Activated naive CD8-positive, alpha-beta T cell treated with anti-CD3 and anti-CD28 coated beads, Interleukin-2, amount 10 ng/mL, durations not matched to agents 7 days and 5 days (primary cell): ENCODE measurements around the gene KIRREL3. TPM values are rescaled to one million over a fixed set of nuclear protein-coding genes. Genes with fewer than 3 reads are reported as not detected.

Source experiments
- ATAC-seq: fragments of 150-1000 bp; cut with Tn5 transposase; one replicate; pipeline ENCODE4 v1.10.0; 2021; ENCODE audit warnings: low read depth, moderate library complexity
- POLR2A ChIA-PET: fragments of 350-600 bp; sonication (Branson Sonifier 250); formaldehyde crosslinking; loops from one replicate; lab custom pipeline; 2021; ENCODE audit warnings: antibody characterized with exemption; lab: Charles Lee
- DNase-seq: peaks from one replicate; pipeline ENCODE4 v3.0.0; 2021
- H3K27ac Mint-ChIP-seq: one replicate; pipeline ENCODE4 v1.8.0; 2022; ENCODE audit warnings: mild to moderate bottlenecking, mixed read lengths
- H3K27me3 Mint-ChIP-seq: one replicate; pipeline ENCODE4 v1.8.0; 2022; ENCODE audit warnings: mild to moderate bottlenecking, moderate library complexity, mixed read lengths
- H3K36me3 Mint-ChIP-seq: one replicate; pipeline ENCODE4 v1.8.0; 2021; ENCODE audit warnings: mild to moderate bottlenecking, mixed read lengths
- H3K4me1 Mint-ChIP-seq: one replicate; pipeline ENCODE4 v1.8.0; 2021; ENCODE audit warnings: mixed read lengths
- H3K4me3 Mint-ChIP-seq: one replicate; pipeline ENCODE4 v1.8.0; 2022; ENCODE audit warnings: mild to moderate bottlenecking, moderate library complexity, mixed read lengths
- H3K9me3 Mint-ChIP-seq: one replicate; pipeline ENCODE4 v1.8.0; 2021; ENCODE audit warnings: mixed read lengths
- total RNA-seq, 2 experiments: library from RNA; stranded (reverse); gene quantifications; one replicate each; pipeline ENCODE4 v1.2.3, GENCODE V29; 2021

Gene KIRREL3
- total RNA-seq, 2 experiments from 2014 or later: not detected

DNA sequence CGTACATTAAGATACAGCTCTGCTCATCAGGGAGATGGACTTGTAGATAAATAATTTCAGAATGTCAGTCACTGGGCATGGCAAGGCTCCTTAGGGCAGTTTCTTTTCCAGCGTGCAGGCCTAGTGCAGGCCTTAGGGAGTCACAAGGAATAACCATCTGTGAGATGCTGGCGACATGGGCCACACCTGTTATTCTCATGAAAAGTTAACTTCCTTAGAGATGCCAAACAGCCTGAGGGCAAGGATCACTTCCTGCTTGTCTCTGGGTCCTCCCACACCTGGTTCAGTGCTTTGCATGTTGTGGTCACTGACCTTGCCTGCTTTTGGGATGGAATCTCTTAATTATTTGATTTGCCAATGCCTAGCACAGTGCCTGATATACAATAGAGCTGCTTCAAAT is 574.5 kb downstream of the KIRREL3 start:
- POLR2A ChIA-PET: no interaction called here
- Mint-ChIP-seq H3K27me3 (no peaks in the 10 kb centered on the region), H3K9me3 (no peaks in the 10 kb centered on the region), H3K4me1 (peaks cover 4% of the 10 kb centered on the region), H3K4me3 (no peak overlapping the region), H3K36me3 (no peaks in the 10 kb centered on the region), H3K27ac (no peak overlapping the region)
- DNase-seq (no peak), ATAC-seq (no peak)

DNA sequence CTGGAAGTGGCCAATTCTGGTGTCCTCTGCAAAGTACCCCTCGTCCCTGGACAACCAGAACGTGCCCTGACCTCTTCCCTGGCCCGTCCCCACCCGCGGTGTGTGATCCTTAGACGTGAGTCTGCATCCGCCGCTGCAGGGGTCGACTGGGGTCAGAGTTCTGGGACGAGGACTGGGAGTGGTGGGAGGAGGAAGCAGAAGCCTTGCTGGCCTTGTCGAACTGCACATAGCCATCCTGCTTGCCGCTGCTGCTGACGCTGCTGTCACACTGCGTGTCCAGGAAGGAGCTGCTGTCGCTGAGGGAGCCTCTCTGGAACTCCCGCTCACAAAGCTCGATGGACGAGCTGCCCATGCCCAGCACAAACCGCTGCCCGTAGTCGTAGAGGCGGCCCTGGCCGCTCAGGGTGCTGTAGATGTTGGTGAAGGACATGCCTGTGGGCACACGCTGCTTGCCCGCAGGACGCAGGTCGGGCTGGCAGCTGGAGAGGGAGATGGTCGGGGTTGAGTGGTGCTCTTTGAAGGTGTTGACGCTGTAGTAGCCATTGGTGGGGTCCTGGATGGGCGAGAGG is 576.0 kb downstream of the KIRREL3 start:
- H3K27me3 Mint-ChIP-seq: peaks cover 8% of the 10 kb centered on the region
- H3K36me3 Mint-ChIP-seq: no peaks in the 10 kb centered on the region
- ATAC-seq: no peak
- H3K9me3 Mint-ChIP-seq: no peaks in the 10 kb centered on the region
- H3K4me1 Mint-ChIP-seq: peaks cover 14% of the 10 kb centered on the region
- POLR2A ChIA-PET: no interaction called here
- H3K4me3 Mint-ChIP-seq: no peak overlapping the region
- no peak for DNase-seq
- H3K27ac Mint-ChIP-seq: no peak overlapping the region

DNA sequence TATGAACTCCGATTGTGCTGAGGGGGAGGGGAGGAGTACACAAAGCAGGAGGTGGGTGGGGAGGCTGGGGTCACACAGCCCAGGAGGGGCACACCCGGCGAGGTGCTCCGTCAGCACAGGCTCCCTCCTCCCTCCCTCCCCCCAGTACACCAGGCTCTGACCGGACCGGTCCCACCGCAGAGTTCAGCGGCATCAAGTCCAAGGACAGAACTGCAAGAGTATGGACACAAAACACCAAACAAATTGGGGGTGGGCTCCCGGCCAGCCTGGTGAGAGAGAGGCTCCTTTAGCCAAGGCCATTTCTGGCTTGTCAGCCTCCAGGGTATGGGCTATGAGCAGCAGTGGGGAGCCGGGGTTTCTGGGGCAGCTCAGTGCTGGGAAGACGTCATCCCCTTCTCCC is 576.8 kb downstream of the KIRREL3 start:
- H3K36me3 Mint-ChIP-seq: no peaks in the 10 kb centered on the region
- POLR2A ChIA-PET: no interaction called here
- DNase-seq: no peak
- H3K4me1 Mint-ChIP-seq: peaks cover 14% of the 10 kb centered on the region
- no peaks in the 10 kb centered on the region for H3K9me3 Mint-ChIP-seq
- no peak overlapping the region for H3K4me3 Mint-ChIP-seq
- H3K27ac Mint-ChIP-seq: no peak overlapping the region
- no peak for ATAC-seq
- H3K27me3 Mint-ChIP-seq: peaks cover 8% of the 10 kb centered on the region

DNA sequence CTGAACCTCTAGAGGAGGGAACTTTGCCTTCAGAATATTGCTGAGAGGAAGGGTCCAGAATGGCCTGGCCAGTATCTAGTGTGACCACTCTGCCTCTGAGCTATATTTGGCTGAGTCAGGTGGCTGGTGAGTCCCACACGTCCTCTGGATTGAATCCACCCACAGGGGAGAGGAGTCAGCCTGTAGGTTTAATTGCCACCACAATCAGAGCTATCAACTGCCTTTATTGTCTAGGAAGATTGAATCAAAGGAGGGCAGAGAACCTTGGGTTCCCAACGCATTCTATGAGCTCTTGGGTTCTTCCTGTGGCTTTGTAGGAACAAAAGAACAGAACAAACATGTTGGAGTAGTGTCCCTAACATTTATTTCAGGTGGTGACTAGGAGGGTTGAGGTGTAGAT is 577.4 kb downstream of the KIRREL3 start:
- Mint-ChIP-seq H3K4me3 (no peak overlapping the region), H3K36me3 (no peaks in the 10 kb centered on the region), H3K9me3 (no peaks in the 10 kb centered on the region), H3K27me3 (peaks cover 13% of the 10 kb centered on the region), H3K27ac (no peak overlapping the region), H3K4me1 (peaks cover 14% of the 10 kb centered on the region)
- POLR2A ChIA-PET: no interaction called here
- DNase-seq (no peak), ATAC-seq (no peak)

DNA sequence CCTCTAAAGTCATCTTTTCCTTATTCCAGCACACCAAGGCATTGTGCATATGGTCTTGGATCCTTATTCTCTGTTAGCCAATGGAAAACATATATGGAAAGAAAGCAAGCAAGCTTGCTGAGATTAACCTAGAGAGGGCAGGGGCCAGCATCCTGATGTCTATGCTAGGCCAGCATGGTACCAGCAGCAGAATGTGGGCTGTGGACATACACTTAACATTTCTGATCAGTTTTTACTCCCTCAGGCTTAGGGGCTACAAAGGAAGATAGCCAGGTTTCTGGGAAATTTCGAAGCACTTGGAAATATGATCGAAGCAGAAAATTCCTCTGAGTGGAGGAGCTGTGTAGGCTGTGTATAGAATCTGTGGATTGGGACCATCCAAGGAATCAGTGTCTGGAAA is 578.1 kb downstream of the KIRREL3 start:
- Mint-ChIP-seq H3K9me3 (no peaks in the 10 kb centered on the region), H3K4me1 (peaks cover 14% of the 10 kb centered on the region), H3K27ac (no peak overlapping the region), H3K4me3 (no peak overlapping the region), H3K36me3 (no peaks in the 10 kb centered on the region), H3K27me3 (peaks cover 17% of the 10 kb centered on the region)
- DNase-seq (no peak), ATAC-seq (no peak)
- POLR2A ChIA-PET: no interaction called here

DNA sequence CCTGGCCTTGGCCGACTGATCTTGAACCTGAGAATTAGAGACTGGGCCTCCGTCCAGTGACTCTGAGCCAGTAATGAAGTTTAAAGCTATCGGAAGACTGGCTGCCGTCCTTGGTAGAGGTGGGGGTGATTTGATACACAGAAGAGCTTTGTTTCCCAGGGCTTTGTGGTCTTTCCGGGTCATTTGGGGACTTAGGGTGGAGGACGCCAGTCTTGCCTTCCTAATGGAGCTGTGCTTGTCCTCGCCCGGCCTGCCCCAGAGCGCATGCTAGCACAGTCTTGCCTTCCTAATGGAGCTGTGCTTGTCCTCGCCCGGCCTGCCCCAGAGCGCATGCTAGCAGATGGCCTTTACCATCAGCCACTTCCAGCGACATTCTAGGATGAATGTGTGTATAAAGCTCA is 579.3 kb downstream of the KIRREL3 start:
- no peak overlapping the region for H3K4me3 Mint-ChIP-seq
- H3K27ac Mint-ChIP-seq: no peak overlapping the region
- H3K27me3 Mint-ChIP-seq: peaks cover 17% of the 10 kb centered on the region
- no peak for ATAC-seq
- no peaks in the 10 kb centered on the region for H3K36me3 Mint-ChIP-seq
- DNase-seq: no peak
- POLR2A ChIA-PET: no interaction called here
- H3K4me1 Mint-ChIP-seq: peaks cover 15% of the 10 kb centered on the region
- no peaks in the 10 kb centered on the region for H3K9me3 Mint-ChIP-seq

DNA sequence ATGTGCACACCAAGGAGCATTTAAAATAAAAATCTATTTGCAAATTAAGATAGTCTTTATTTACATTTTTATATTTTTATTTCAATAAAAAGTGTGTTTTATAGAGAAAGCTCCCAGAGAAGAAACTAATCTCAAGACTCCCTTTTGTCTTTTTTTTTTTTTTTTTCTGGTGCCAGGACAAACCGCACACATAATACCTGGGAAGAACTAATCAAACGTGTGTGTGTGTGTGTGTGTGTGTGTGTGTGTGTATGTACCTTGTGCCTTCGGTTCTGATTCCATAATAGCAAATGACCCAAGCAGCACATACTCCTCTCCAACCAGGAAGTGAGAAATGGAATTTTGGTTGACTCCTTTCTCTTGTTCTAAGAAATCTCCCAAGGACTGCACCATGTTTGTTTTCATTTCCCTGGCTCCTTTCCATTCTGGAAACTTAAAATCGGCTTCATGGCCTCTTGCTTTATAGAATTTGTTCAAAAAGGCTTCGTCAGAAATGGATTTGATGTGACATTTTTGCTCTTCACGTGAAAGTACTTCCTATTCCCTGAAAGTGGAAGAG is 579.8 kb downstream of the KIRREL3 start:
- Mint-ChIP-seq H3K27ac (no peak overlapping the region), H3K4me3 (no peak overlapping the region), H3K36me3 (no peaks in the 10 kb centered on the region), H3K27me3 (peaks cover 17% of the 10 kb centered on the region), H3K9me3 (no peaks in the 10 kb centered on the region), H3K4me1 (peaks cover 19% of the 10 kb centered on the region)
- no peak for ATAC-seq
- DNase-seq: no peak
- POLR2A ChIA-PET: interaction anchor here (0.6 kb wide), 1 partner anchor 124 kb away, joined by 3 read pairs; no protein-coding TSS in a partner anchor

DNA sequence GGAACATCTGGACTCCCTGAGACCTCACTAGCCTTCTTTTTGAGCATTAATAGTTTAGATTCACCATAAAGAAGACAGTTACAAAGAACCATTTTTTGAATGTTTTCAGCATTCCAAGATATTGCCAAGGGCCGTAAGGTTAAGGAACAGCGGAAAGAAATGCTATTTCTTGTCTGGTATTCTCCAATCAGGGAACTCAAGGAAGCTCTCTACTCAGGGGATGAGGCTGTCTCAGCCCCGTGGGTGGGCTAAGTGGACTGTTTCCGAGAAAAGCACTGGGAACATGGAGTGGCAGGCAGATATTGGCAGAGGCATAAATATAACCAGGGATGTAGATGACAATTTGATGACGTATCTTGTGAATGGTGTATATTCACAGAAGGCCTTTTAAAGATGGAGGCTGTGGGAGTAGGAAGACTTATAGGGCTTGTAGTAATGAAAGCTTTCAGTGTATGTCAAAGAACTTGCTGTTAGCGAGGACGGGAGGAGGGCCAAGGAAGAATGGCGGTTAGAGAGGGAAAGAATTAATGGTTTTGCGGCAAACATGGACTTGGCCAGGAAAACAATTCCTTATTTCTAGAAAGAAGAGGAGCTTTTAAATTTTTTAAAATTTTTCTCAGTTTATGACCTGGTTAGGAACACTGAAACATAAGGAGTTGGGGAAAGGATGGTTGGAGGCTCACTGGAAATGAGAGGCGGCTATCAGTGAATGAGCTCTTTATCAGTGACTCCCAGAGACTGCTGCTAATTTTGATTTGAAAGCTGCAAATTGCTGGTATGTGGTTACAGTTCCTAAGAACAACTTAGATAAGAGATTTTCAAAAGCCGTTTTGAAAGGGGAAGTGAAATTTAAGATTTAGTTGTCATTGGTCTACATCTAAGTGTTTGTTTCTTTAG is 580.5 kb downstream of the KIRREL3 start:
- Mint-ChIP-seq H3K9me3 (no peaks in the 10 kb centered on the region), H3K4me3 (no peak overlapping the region), H3K36me3 (no peaks in the 10 kb centered on the region), H3K27me3 (peaks cover 17% of the 10 kb centered on the region), H3K4me1 (peaks cover 19% of the 10 kb centered on the region), H3K27ac (no peak overlapping the region)
- DNase-seq (no peak), ATAC-seq (no peak)
- POLR2A ChIA-PET: interaction anchor here (0.6 kb wide), 1 partner anchor 124 kb away, joined by 3 read pairs; no protein-coding TSS in a partner anchor

DNA sequence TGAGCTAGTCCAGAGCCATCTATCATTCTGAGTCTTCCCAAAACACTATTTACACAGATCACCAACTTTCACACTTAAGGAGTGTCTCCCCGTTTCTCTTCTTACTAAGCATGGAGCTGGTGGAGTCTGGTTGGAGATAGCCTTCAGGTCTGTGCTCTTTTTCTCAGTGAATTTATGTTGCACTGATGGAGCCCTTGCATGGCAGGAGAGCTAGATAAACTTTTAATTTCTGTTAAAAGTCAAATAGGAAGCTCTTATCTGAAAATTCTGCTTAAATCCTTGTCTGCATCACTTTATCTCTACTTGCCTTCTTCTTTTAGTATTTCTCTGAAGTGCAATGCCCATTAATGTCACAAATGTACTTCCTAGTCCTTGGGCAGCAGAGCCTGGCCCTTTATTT is 581.7 kb downstream of the KIRREL3 start:
- H3K36me3 Mint-ChIP-seq: no peaks in the 10 kb centered on the region
- H3K27ac Mint-ChIP-seq: no peak overlapping the region
- peaks cover 19% of the 10 kb centered on the region for H3K4me1 Mint-ChIP-seq
- ATAC-seq (no peak), DNase-seq (no peak)
- POLR2A ChIA-PET: no interaction called here
- no peaks in the 10 kb centered on the region for H3K9me3 Mint-ChIP-seq
- H3K4me3 Mint-ChIP-seq: no peak overlapping the region
- H3K27me3 Mint-ChIP-seq: peaks cover 17% of the 10 kb centered on the region

DNA sequence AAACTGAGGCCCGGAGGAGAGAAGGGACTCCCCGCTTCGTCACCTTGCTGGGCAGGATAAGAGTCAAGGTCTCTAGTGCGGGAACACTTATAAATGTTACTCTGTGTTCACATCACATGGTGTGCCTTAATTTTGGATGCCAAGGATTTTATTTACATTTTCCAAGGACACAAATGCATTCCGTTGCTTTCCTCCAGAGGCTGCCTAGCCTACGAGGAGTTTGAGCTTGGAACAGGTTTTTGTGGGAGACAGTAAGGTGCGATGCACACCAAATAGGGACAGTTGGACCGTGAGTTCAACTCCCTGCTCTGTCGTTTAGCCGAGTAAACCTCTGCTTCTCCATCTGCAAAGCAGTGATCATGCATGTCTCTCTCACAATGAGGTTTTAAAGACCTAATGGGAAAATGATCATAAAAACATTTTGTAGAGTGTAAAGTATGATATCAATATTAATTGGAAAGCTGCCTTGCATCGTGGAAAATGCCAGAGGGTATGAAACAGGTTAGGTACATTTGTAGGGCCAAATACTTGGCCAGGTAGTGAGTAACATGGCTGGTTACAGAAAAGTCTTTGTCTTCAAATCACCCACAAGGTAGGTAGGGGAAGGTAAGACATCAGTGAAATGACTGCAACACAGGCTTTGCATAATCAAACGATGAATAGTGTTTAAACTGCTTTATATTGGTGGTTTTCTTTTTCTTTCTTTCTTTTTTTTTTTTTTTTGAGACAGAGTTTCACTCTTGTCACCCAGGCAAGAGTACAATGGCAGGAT is 583.3 kb downstream of the KIRREL3 start:
- no peaks in the 10 kb centered on the region for H3K9me3 Mint-ChIP-seq
- no peak overlapping the region for H3K27ac Mint-ChIP-seq
- no peaks in the 10 kb centered on the region for H3K36me3 Mint-ChIP-seq
- H3K4me1 Mint-ChIP-seq: peaks cover 15% of the 10 kb centered on the region
- DNase-seq: no peak
- POLR2A ChIA-PET: interaction anchor here (1.3 kb wide), 1 partner anchor 113 kb away, joined by 5 read pairs; the partner anchor contains the start of gene DCPS
- no peak for ATAC-seq
- peaks cover 17% of the 10 kb centered on the region for H3K27me3 Mint-ChIP-seq
- peak overlapping the region; percentile 44 for H3K4me3 Mint-ChIP-seq

DNA sequence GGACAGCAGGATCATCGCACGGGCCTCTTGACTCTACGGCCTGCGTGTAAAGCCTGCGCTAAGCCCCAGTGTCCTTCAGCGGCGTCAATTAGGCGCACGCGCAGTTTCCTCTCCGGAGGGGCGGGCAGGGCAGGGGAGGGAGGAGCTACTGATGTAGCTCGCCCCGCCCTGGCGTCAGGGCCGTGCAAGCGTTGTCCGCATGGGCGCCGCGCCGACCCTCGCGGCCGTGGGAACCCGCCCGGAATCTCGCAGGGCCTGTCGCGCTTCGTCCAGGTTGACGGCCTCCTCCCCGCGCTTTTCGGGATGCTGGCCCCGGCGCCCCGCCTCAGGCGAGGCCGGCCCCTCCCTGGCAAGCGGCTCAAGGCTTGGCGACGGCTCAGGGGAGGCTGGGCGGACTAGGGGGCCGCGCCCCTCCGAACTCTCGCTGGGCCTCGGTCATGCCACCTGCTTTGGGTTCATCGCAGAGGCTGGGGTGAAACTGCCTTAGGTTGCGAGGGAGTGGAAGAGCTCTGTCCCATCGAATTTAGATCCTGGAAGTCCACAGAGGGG is 584.0 kb downstream of the KIRREL3 start:
- H3K27ac Mint-ChIP-seq: peak overlapping the region; percentile 56
- H3K4me3 Mint-ChIP-seq: peak overlapping the region; percentile 73
- H3K36me3 Mint-ChIP-seq: no peaks in the 10 kb centered on the region
- peaks cover 17% of the 10 kb centered on the region for H3K27me3 Mint-ChIP-seq
- POLR2A ChIA-PET: interaction anchor here (0.7 to 1.3 kb wide), 2 partner anchors 113 to 148 kb away, joined by 3 to 5 read pairs; partner anchors contain the start of genes DCPS, FOXRED1 and SRPRA
- H3K9me3 Mint-ChIP-seq: no peaks in the 10 kb centered on the region
- peaks cover 15% of the 10 kb centered on the region for H3K4me1 Mint-ChIP-seq
- DNase-seq: peak; percentile 76
- ATAC-seq: peak; percentile 97

DNA sequence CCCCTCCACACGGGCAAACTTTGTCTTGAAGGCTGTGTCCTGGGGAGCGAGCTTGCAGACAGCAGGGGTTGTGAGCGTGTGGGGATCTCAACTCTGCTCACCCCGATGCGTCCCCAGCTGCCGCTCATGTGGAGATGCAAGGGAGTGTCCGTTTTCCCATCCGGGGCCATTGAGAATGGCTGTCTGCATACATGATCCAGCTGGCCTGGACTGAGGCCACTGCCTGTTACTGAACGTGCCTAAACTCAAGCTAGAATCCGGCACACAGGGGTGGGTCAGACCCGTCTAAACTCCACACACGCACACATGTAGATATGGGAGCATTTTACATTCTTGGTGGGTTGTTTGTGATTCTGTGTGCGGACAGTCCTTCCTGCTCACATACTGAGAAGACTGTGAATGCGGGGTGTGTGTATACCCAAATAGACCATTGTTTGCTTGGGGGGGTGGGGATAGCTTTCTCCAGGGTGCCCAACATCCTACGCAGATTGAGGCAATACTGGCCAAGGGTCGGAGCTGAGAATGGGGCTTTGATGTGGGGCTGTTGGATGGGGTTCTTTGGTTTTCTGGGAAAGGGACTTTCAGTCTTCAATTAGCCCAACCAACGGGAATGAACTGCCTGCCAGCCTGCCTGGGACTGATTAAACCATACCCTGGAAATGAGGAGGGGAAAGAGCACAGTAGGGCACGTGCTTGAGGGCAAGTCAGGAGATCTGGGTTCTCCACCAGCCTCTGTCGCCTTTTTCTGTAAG is 584.7 kb downstream of the KIRREL3 start:
- Mint-ChIP-seq H3K27ac (no peak overlapping the region), H3K27me3 (peaks cover 17% of the 10 kb centered on the region), H3K4me1 (peaks cover 15% of the 10 kb centered on the region), H3K4me3 (peak overlapping the region; percentile 73), H3K9me3 (no peaks in the 10 kb centered on the region), H3K36me3 (no peaks in the 10 kb centered on the region)
- DNase-seq (no peak), ATAC-seq (no peak)
- POLR2A ChIA-PET: interaction anchor here (0.7 to 1.3 kb wide), 2 partner anchors 112 to 147 kb away, joined by 3 to 5 read pairs; partner anchors contain the start of genes DCPS, FOXRED1 and SRPRA
